GM12878 (cell line): Measurements from ENCODE around the gene ST6GALNAC3. TPM values are rescaled to one million over a fixed set of nuclear protein-coding genes. Genes with fewer than 3 reads are reported as not detected.

Experiments used
- ATAC-seq: fragments of 200-7000 bp; cut with Tn5 transposase; 3 replicates; pipeline ENCODE4 v1.9.1; 2020; ENCODE audit warnings: mild to moderate bottlenecking, moderate library complexity
- BruUV-seq: library from RNA; stranded (reverse); fragments of 400-500 nt; replicated peaks from 2 replicates; lab custom pipeline; 2021; lab: Mats Ljungman, UMichigan
- CTCF ChIA-PET: fragments of 300-600 bp; sonication (Branson Sonifier 250); formaldehyde crosslinking; extraction: SDS; loops from one replicate; lab custom pipeline; 2021; ENCODE audit warnings: inconsistent platforms; lab: Yijun Ruan, JAX
- POLR2A ChIA-PET: fragments of 350-600 bp; formaldehyde crosslinking; extraction: SDS; loops from one replicate; lab custom pipeline; 2021; ENCODE audit warnings: inconsistent platforms; lab: Charles Lee
- RAD21 ChIA-PET: fragments of 300-600 bp; sonication (Branson Sonifier 250); formaldehyde crosslinking; loops from one replicate; lab custom pipeline; 2023; ENCODE audit warnings: antibody characterized with exemption; ENCODE audit not compliant: unreplicated experiment; lab: Charles Lee
- SMC1A ChIA-PET: fragments of 300-600 bp; sonication (Branson Sonifier 250); formaldehyde crosslinking; loops from one replicate; lab custom pipeline; 2023; ENCODE audit not compliant: unreplicated experiment, uncharacterized antibody; lab: Charles Lee
- DNase-seq: peaks from one replicate; pipeline ENCODE4 v3.0.0-alpha.2; 2011; ENCODE audit warnings: low read depth, low spot score
- FAIRE-seq: peaks from 3 replicates; lab custom pipeline; 2011; peaks lifted over from hg19 to GRCh38; lab: Jason Lieb, UNC
- H2AFZ ChIP-seq: 2 replicates; pipeline ENCODE4 v1.6.0; 2011; ENCODE audit warnings: low read depth, low read length, control low read depth; ENCODE audit not compliant: control insufficient read depth
- H3K27ac ChIP-seq: 2 replicates; pipeline ENCODE4 v1.5.1; 2011; ENCODE audit warnings: control low read depth; ENCODE audit not compliant: control insufficient read depth, insufficient read depth
- H3K27me3 ChIP-seq, 2 experiments: replicated peaks in 1 of 2; 2 replicates each; pipeline versions ENCODE4 v1.6.0 to v1.6.1; 2011; ENCODE audit warnings: low read length in 1 of 2; ENCODE audit not compliant: control insufficient read depth in 2 of 2, insufficient read depth in 2 of 2
- H3K36me3 ChIP-seq, 2 experiments: 2 replicates each; pipeline ENCODE4 v1.5.1; 2011; ENCODE audit warnings: low read length in 1 of 2; ENCODE audit not compliant: control insufficient read depth in 2 of 2, insufficient read depth in 2 of 2
- H3K4me1 ChIP-seq: 2 replicates; pipeline ENCODE4 v1.6.1; 2011; ENCODE audit warnings: mild to moderate bottlenecking, low read length, moderate library complexity, mixed read lengths; ENCODE audit not compliant: control insufficient read depth, insufficient read depth
- H3K4me2 ChIP-seq: 2 replicates; pipeline ENCODE4 v1.6.0; 2011; ENCODE audit warnings: control low read depth; ENCODE audit not compliant: control insufficient read depth, insufficient read depth
- H3K4me3 ChIP-seq: fragments of 200-600 bp; sonication (generic); 2 replicates; pipeline ENCODE4 v1.5.1; 2016
- H3K79me2 ChIP-seq: 2 replicates; pipeline ENCODE4 v1.6.0; 2011; ENCODE audit warnings: low read length; ENCODE audit not compliant: control insufficient read depth, insufficient read depth
- H3K9ac ChIP-seq: 2 replicates; pipeline ENCODE4 v1.8.0; 2011; ENCODE audit warnings: low read length, control low read depth, mixed read lengths; ENCODE audit not compliant: control insufficient read depth, insufficient read depth
- H3K9me3 ChIP-seq: replicated peaks from 3 replicates; pipeline ENCODE4 v1.5.1; 2011; ENCODE audit warnings: mild to moderate bottlenecking, low read length; ENCODE audit not compliant: control insufficient read depth, insufficient read depth
- H4K20me1 ChIP-seq: 2 replicates; pipeline ENCODE4 v1.6.0; 2011; ENCODE audit not compliant: control insufficient read depth, insufficient read depth
- ATF7 ChIP-seq: fragments of 450-650 bp; IDR thresholded peaks from 2 replicates; pipeline ENCODE4 v1.6.1; 2016; ENCODE audit warnings: low read depth, mild to moderate bottlenecking
- BHLHE40 ChIP-seq, 2 experiments: fragments of 450-650 bp in 1 of 2; IDR thresholded peaks; 2 replicates each; pipeline ENCODE4 v1.6.1; 2011 to 2017; ENCODE audit warnings: low read depth in 2 of 2, borderline replicate concordance in 1 of 2, improper control_type of control experiment in 1 of 2, low read length in 1 of 2, mild to moderate bottlenecking in 1 of 2
- BMI1 ChIP-seq: fragments of 450-650 bp; IDR thresholded peaks from 2 replicates; pipeline ENCODE4 v1.6.1; 2016; ENCODE audit warnings: mild to moderate bottlenecking, moderate library complexity, borderline replicate concordance
- BRCA1 ChIP-seq: IDR thresholded peaks from 2 replicates; pipeline ENCODE4 v1.6.1; 2011; ENCODE audit warnings: low read depth, low read length, improper control_type of control experiment
- CEBPB ChIP-seq, 2 experiments: fragments of 150-350 bp in 1 of 2; IDR thresholded peaks; 2 replicates each; pipeline ENCODE4 v1.6.1; 2012 to 2014; ENCODE audit warnings: low read depth in 2 of 2, low read length in 2 of 2, borderline replicate concordance in 1 of 2, inconsistent platforms in 1 of 2
- CHD1 ChIP-seq: IDR thresholded peaks from 2 replicates; pipeline ENCODE4 v1.6.1; 2012; ENCODE audit warnings: low read depth, low read length, improper control_type of control experiment
- DPF2 ChIP-seq: fragments of 450-650 bp; IDR thresholded peaks from 2 replicates; pipeline ENCODE4 v1.6.1; 2017; ENCODE audit warnings: mild to moderate bottlenecking
- EP300 ChIP-seq, 2 experiments: fragments of 150-350 bp in 1 of 2; IDR thresholded peaks; 2 replicates each; pipeline ENCODE4 v1.6.1; 2011 to 2012; ENCODE audit warnings: low read depth in 2 of 2, low read length in 2 of 2, borderline replicate concordance in 1 of 2, improper control_type of control experiment in 1 of 2, inconsistent platforms in 1 of 2; ENCODE audit not compliant: control insufficient read depth in 1 of 2
- FOS ChIP-seq: IDR thresholded peaks from 3 replicates; pipeline ENCODE4 v1.6.1; 2011; ENCODE audit warnings: borderline replicate concordance; ENCODE audit not compliant: insufficient read length; ENCODE audit errors: extremely low read depth
- GATAD2B ChIP-seq: fragments of 450-650 bp; conservative IDR thresholded peaks from 2 replicates; pipeline ENCODE4 v1.6.1; 2017; ENCODE audit warnings: low read depth, mild to moderate bottlenecking, moderate library complexity
- HCFC1 ChIP-seq: fragments of 150-350 bp; IDR thresholded peaks from 2 replicates; pipeline ENCODE4 v1.6.1; 2014; ENCODE audit warnings: low read length
- HDAC6 ChIP-seq: fragments of 200-600 bp; sonication (generic); IDR thresholded peaks from one replicate; pipeline ENCODE4 v1.8.0; 2017; ENCODE audit warnings: antibody characterized with exemption; ENCODE audit not compliant: unreplicated experiment
- JUND ChIP-seq: IDR thresholded peaks from 2 replicates; pipeline ENCODE4 v1.6.1; 2012; ENCODE audit warnings: low read depth, mild to moderate bottlenecking, low read length, improper control_type of control experiment, moderate library complexity
- MEF2A ChIP-seq: IDR thresholded peaks from 2 replicates; pipeline ENCODE4 v1.6.1; 2011; ENCODE audit warnings: low read depth, mild to moderate bottlenecking, low read length, moderate library complexity; ENCODE audit not compliant: insufficient read depth
- MTA3 ChIP-seq: IDR thresholded peaks from 2 replicates; pipeline ENCODE4 v1.6.1; 2012; ENCODE audit warnings: low read length, inconsistent platforms, borderline replicate concordance
- PAX5 ChIP-seq: IDR thresholded peaks from 2 replicates; pipeline ENCODE4 v1.6.1; 2011; ENCODE audit warnings: low read depth, low read length, borderline replicate concordance
- STAT1 ChIP-seq: fragments of 450-650 bp; conservative IDR thresholded peaks from 2 replicates; pipeline ENCODE4 v1.6.1; 2014; ENCODE audit warnings: antibody characterized with exemption, mild to moderate bottlenecking
- TARDBP ChIP-seq: IDR thresholded peaks from 2 replicates; pipeline ENCODE4 v1.6.1; 2016; ENCODE audit warnings: borderline replicate concordance
- TBL1XR1 ChIP-seq: IDR thresholded peaks from 2 replicates; pipeline ENCODE4 v1.6.1; 2012; ENCODE audit warnings: low read depth, low read length, improper control_type of control experiment
- WGBS: methylation state at CpG from one replicate; pipeline ENCODE4 v1.1.6; 2016; ENCODE audit warnings: low lambda C conversion rate; ENCODE audit not compliant: insufficient replicate concordance, insufficient coverage; ENCODE audit errors: missing lambda C conversion rate; 5-methylcytosine and 5-hydroxymethylcytosine counted together
- in situ Hi-C: fragments of 300-500 bp; cut with MboI; formaldehyde crosslinking; loops from 9 replicates; pipeline ENCODE4 v1.14.3; 2018; ENCODE audit warnings: mixed read lengths
- intact Hi-C: fragments of 100-400 bp; cut with micrococcal nuclease; formaldehyde crosslinking; loops from one replicate; pipeline ENCODE4 v1.14.2; 2022; ENCODE audit not compliant: unreplicated experiment
- polyA plus RNA-seq, 11 experiments: library from polyadenylated mRNA; depleted of rRNA in 4 of 11; unstranded in 6 of 11; stranded (reverse) in 5 of 11; fragments of >200 nt; fragmentation: Nextera tagmentation in 4 of 11; fragmentation: Illumina TruSeq in 1 of 11; extraction: Ambion mirVana in 4 of 11; extraction: Trizol in 1 of 11; gene quantifications; 1 replicate in 1 of 11; 2 replicates in 10 of 11; pipeline versions ENCODE4 v1.2.1 to v1.2.3, GENCODE V29; 2011 to 2016; ENCODE audit warnings: inconsistent platforms in 2 of 11, missing spikeins in 2 of 11, low read depth in 1 of 11
- total RNA-seq, 4 experiments: library from RNA; depleted of rRNA in 3 of 4; stranded (reverse); fragments of >200 nt in 3 of 4; fragmentation: Illumina TruSeq in 1 of 4; extraction: Trizol in 1 of 4; gene quantifications; 2 replicates each; pipeline versions ENCODE4 v1.2.1 to v1.2.3, GENCODE V29; 2013 to 2021
- TF ChIP-seq, protein P1 (sequence below): fragments of 450-650 bp; IDR thresholded peaks from 2 replicates; pipeline ENCODE4 v1.6.1; 2017; ENCODE audit warnings: mild to moderate bottlenecking, moderate library complexity
- TF ChIP-seq, protein P2 (sequence below): fragments of 150-350 bp; IDR thresholded peaks from 2 replicates; pipeline ENCODE4 v1.6.1; 2014; ENCODE audit warnings: mild to moderate bottlenecking, low read depth, low read length

Gene ST6GALNAC3
- total and polyA plus RNA-seq, 10 of the 15 experiments (the other 5 are each of a cell fraction or from before 2014, with no cell fraction given) = 0.04 to 0.68 (median 0.18) TPM; not detected in 3

DNA sequence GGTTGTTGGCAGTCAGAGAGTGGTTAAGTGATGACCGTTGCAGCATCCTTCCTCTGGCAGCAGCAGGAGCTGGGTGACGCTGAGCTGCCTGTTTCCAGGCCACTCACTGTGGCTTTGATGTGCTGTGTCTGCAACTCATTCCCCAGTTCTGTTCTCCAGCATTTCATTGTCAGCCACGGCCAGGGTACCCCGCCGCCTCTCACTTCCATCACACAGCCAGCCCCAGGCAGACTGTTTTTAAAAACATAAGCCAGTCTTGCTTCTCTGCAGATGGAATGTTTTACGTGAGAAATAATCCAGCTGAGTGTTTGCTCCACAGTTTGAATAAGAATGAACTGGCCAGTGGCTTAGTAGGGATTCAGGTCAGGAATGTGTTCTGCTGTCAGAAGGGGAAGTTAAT lies 21.5 kb upstream of the ST6GALNAC3 start (continued):
- no peak for TF ChIP-seq BMI1
- no peak for TF ChIP-seq EP300 (IDR thresholded peaks at IDR 0.05; ENCODE audit: borderline replicate concordance in 1 of 2, control insufficient read depth in 1 of 2, low read depth in 2 of 2, low read length in 2 of 2)
- TF ChIP-seq HCFC1 = no peak
- no peak for TF ChIP-seq STAT1
- TF ChIP-seq CHD1 = no peak
- no peak for TF ChIP-seq DPF2
- TF ChIP-seq JUND = no peak

DNA sequence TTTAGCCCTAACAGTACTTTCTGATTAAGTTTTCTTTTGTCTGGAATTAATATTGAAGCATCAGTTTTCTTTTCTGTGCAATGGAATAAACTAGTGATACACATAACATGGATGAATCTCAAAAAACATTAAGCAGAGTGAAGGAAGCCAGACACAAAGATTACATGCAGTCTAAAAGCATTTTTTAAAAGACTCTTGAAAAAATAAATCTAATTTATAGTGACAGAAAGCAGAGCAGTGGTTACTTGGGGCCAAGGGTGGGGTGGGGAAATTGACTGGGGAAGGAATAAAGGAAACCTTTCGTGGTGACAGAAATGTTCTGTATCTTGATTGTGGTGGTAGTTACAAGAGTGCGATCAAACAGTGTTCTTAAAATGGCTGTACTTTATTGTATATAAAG lies 20.2 kb upstream of the ST6GALNAC3 start:
- Histone ChIP-seq H3K4me2 (no peak overlapping the region), H4K20me1 (no peaks in the 10 kb centered on the region), H3K9ac (no peak overlapping the region), H3K27ac (no peak overlapping the region), H3K4me3 (no peak overlapping the region), H3K9me3 (no peaks in the 10 kb centered on the region), H3K36me3 (no peaks in the 10 kb centered on the region), H2AFZ (no peak overlapping the region), H3K79me2 (no peaks in the 10 kb centered on the region), H3K27me3 (no peaks in the 10 kb centered on the region), H3K4me1 (no peaks in the 10 kb centered on the region)
- WGBS = 20% methylated on average over 2 of the region's 2 CpGs
- intact Hi-C loops (no loop called here), in situ Hi-C loops (no loop called here)
- TF ChIP-seq BRCA1 = no peak
- no peak for TF ChIP-seq BHLHE40 (IDR thresholded peaks at IDR 0.05; ENCODE audit: borderline replicate concordance in 1 of 2, low read depth in 2 of 2, low read length in 1 of 2)
- no peak for TF ChIP-seq MEF2A
- TF ChIP-seq MTA3 = no peak
- no peak for TF ChIP-seq ATF7
- TF ChIP-seq HDAC6 = no peak
- TF ChIP-seq, protein P1, sequence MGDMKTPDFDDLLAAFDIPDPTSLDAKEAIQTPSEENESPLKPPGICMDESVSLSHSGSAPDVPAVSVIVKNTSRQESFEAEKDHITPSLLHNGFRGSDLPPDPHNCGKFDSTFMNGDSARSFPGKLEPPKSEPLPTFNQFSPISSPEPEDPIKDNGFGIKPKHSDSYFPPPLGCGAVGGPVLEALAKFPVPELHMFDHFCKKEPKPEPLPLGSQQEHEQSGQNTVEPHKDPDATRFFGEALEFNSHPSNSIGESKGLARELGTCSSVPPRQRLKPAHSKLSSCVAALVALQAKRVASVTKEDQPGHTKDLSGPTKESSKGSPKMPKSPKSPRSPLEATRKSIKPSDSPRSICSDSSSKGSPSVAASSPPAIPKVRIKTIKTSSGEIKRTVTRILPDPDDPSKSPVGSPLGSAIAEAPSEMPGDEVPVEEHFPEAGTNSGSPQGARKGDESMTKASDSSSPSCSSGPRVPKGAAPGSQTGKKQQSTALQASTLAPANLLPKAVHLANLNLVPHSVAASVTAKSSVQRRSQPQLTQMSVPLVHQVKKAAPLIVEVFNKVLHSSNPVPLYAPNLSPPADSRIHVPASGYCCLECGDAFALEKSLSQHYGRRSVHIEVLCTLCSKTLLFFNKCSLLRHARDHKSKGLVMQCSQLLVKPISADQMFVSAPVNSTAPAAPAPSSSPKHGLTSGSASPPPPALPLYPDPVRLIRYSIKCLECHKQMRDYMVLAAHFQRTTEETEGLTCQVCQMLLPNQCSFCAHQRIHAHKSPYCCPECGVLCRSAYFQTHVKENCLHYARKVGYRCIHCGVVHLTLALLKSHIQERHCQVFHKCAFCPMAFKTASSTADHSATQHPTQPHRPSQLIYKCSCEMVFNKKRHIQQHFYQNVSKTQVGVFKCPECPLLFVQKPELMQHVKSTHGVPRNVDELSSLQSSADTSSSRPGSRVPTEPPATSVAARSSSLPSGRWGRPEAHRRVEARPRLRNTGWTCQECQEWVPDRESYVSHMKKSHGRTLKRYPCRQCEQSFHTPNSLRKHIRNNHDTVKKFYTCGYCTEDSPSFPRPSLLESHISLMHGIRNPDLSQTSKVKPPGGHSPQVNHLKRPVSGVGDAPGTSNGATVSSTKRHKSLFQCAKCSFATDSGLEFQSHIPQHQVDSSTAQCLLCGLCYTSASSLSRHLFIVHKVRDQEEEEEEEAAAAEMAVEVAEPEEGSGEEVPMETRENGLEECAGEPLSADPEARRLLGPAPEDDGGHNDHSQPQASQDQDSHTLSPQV = no peak
- no peak for TF ChIP-seq PAX5
- no peak for TF ChIP-seq FOS
- TF ChIP-seq GATAD2B = no peak
- TF ChIP-seq, protein P2, sequence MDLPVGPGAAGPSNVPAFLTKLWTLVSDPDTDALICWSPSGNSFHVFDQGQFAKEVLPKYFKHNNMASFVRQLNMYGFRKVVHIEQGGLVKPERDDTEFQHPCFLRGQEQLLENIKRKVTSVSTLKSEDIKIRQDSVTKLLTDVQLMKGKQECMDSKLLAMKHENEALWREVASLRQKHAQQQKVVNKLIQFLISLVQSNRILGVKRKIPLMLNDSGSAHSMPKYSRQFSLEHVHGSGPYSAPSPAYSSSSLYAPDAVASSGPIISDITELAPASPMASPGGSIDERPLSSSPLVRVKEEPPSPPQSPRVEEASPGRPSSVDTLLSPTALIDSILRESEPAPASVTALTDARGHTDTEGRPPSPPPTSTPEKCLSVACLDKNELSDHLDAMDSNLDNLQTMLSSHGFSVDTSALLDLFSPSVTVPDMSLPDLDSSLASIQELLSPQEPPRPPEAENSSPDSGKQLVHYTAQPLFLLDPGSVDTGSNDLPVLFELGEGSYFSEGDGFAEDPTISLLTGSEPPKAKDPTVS = no peak
- TF ChIP-seq CEBPB (IDR thresholded peaks at IDR 0.05; ENCODE audit: borderline replicate concordance in 1 of 2, low read depth in 2 of 2, low read length in 2 of 2) = no peak
- TF ChIP-seq TBL1XR1 = no peak
- TF ChIP-seq TARDBP = no peak
- ATAC-seq (no peak), DNase-seq (no peak), FAIRE-seq (no peak)
- RAD21 ChIA-PET = no interaction called here
- CTCF ChIA-PET = no interaction called here
- POLR2A ChIA-PET = no interaction called here
- BruUV-seq = no TSS peak
- SMC1A ChIA-PET = no interaction called here
